RWPE1 (cell line): ENCODE measurements around the gene RAPGEF5.

Experiments used
- CTCF ChIA-PET: fragments of 350-600 bp; sonication (Branson Sonifier 250); formaldehyde crosslinking; extraction: SDS; loops from one replicate; lab custom pipeline; 2021; lab: Yijun Ruan, JAX
- POLR2A ChIA-PET: fragments of 400-600 bp; formaldehyde crosslinking; extraction: SDS; loops from one replicate; lab custom pipeline; 2020; ENCODE audit warnings: antibody characterized with exemption; ENCODE audit not compliant: low non-redundant PET; lab: Yijun Ruan, JAX
- DNase-seq: peaks from one replicate; pipeline ENCODE4 v3.0.0; 2012; ENCODE audit warnings: low spot score
- H3K27ac ChIP-seq: fragments of 450-650 bp; 2 replicates; pipeline ENCODE4 v1.5.1; 2017
- CTCF ChIP-seq: fragments of 450-650 bp; conservative IDR thresholded peaks from 2 replicates; pipeline ENCODE4 v1.5.1; 2017; ENCODE audit warnings: low read depth, mild to moderate bottlenecking

The RAPGEF5 gene

GRCh38 chr7:22354462-22354861 lies 2.5 kb downstream of the RAPGEF5 start:
- no peak for TF ChIP-seq CTCF
- DNase-seq = no peak
- CTCF ChIA-PET = no interaction called here
- no peak overlapping the region for H3K27ac ChIP-seq
- POLR2A ChIA-PET = no interaction called here

GRCh38 chr7:22352887-22353286 lies 4.1 kb downstream of the RAPGEF5 start:
- ChIA-PET POLR2A (no interaction called here), CTCF (no interaction called here)
- TF ChIP-seq CTCF = no peak
- H3K27ac ChIP-seq = no peak overlapping the region
- DNase-seq = no peak

- no peak overlapping the region for H3K27ac ChIP-seq
- ChIA-PET CTCF (interaction anchor here (0.6 kb wide), 1 partner anchor 143 kb away, joined by 4 read pairs; no protein-coding TSS in a partner anchor), POLR2A (no interaction called here)
- TF ChIP-seq CTCF = no peak
- no peak for DNase-seq
Observed at GRCh38 chr7:22351878-22352277, 5.1 kb downstream of the RAPGEF5 start.

- H3K27ac ChIP-seq = no peak overlapping the region
- CTCF ChIA-PET = no interaction called here
Observed at GRCh38 chr7:22351329-22351692, 5.6 kb downstream of the RAPGEF5 start.

GRCh38 chr7:22350466-22351328 lies 6.3 kb downstream of the RAPGEF5 start:
- POLR2A ChIA-PET = no interaction called here
- no peak overlapping the region for H3K27ac ChIP-seq
- no peak for DNase-seq
- CTCF ChIA-PET = no interaction called here
- no peak for TF ChIP-seq CTCF

More at GRCh38 chr7:22351329-22351692, 5.6 kb downstream of the RAPGEF5 start:
- POLR2A ChIA-PET = no interaction called here
- no peak for DNase-seq
- TF ChIP-seq CTCF = no peak

- no peak overlapping the region for H3K27ac ChIP-seq
- TF ChIP-seq CTCF = no peak
- POLR2A ChIA-PET = interaction anchor here (0.6 kb wide), 1 partner anchor 1220 kb away, joined by 3 read pairs; no protein-coding TSS in a partner anchor
- DNase-seq = no peak
- CTCF ChIA-PET = no interaction called here
Observed at GRCh38 chr7:22348379-22348778, 8.6 kb downstream of the RAPGEF5 start.
